HG03196 (cell line): ENCODE data around the gene ABCG2.
"Not testable (repeated sequence)": the region's sequence is repeated elsewhere in the genome, so short reads cannot be mapped to it uniquely, and the experiment has no call there.

ENCODE experiments used
- ATAC-seq: cut with Tn5 transposase; IDR thresholded peaks from one replicate; pipeline ENCODE4 v1.9.1; 2021; ENCODE audit not compliant: unreplicated experiment

The ABCG2 gene

GRCh38 chr4:88169298-88169697, 10.9 kb upstream of the ABCG2 start:
- no peak for ATAC-seq

DNA sequence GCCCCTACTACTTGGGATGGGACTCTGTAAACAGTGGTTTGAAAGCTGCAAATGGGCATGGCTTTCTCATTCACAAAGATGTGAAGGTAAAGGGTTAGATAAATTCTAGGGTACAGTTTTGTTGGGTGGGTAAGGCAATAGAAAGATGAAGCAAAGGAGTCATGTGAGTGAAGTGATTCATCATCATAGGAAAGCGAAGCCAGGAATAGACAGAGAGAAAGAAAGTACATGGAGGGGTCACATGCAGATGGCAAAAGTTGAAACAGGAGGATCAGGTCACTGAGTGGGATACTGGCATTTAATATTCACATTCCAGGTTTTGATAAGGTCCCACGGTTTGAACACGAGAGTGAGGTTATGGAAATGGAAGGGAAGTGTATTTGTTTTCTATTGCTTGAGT, 8.2 kb upstream of the ABCG2 start:
- no peak for ATAC-seq

DNA sequence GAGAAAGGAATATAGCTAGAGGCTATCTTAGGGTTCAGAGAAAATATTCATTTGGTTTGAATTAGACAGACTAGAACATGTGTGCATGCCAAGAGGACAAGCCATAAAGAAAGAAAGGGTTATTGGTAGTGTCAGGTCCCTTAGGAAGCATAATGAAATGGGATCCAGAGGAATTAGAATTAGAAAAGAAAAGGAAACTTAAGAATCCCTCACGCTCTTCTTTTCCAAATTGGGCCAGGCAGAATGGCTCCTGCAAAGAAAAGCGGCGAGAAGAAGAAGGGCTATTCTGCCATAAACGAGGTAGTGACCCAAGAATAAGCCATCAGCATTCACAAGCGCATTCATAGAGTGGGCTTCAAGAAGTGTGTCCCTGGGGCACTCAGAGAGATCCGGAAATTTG, 4.9 kb upstream of the ABCG2 start:
- no peak for ATAC-seq

DNA sequence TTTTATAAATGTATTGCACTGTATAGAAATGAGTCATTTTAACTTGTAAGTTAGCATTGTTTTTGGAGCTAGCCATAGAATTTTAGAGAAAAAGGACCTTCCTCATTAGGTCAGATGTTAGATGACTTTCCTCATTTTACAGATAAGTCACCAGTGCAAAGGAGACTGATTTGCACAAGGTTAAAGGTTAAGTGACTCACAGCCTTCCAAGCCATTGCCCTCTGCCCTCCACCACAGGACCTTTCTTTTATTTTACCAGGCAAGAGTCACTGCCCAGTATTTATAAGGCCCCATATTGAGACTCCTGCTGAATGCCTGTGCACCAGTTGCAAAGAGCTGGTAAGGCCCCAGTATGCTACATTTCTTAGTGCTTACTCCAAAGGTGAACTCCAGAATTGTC, 4.2 kb upstream of the ABCG2 start:
- ATAC-seq = no peak

GRCh38 chr4:88159229-88159725, 838 bp upstream of the ABCG2 start:
- no peak for ATAC-seq

GRCh38 chr4:88158038-88158488, 376 bp downstream of the ABCG2 start:
- no peak for ATAC-seq

- not testable (repeated sequence) for ATAC-seq
Measured at GRCh38 chr4:88152331-88152730, 6.1 kb downstream of the ABCG2 start.

GRCh38 chr4:88148560-88148959, 9.9 kb downstream of the ABCG2 start:
- ATAC-seq = no peak

DNA sequence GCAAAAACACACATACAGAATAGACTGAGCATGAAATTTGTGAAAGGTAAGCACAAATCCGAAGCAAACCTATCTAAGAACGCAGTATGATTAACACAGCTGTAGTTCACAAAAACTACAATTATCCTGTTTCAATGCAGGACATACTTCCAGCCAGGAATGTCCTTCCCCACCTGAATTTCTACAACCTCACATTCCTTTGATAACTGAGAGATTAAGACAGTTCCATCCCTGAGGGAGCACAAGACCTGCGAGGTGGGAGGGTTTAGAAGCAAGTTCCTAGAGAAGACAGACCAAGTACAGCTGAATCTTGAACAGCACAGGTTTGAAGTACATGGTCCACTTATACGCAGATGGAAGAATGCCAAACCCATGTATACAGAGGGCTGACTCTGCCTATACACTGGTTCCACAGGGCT, 10.6 kb downstream of the ABCG2 start:
- no peak for ATAC-seq

GRCh38 chr4:88146891-88147290, 11.5 kb downstream of the ABCG2 start:
- no peak for ATAC-seq

- ATAC-seq = no peak
Measured at GRCh38 chr4:88144866-88145300, 13.6 kb downstream of the ABCG2 start.

DNA sequence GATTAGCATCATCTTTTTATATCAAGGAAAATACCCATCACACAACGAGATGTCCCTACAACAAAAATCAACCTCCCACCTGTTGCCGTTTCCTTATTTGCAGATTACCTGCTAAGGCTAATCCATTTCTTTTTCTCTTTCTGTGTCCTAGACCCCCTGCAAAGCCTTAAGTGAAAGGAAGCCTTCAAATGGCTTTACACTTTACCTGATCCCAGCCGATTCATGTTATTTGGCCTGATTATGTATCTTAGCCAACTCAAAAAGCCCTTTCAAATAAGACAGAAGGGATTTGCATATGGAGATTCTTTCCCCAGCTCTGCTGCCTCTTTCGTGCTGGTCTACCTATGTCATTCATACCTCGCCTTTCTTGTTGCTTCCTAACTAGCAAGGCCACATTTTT, 14.4 kb downstream of the ABCG2 start:
- no peak for ATAC-seq

- no peak for ATAC-seq
Measured at GRCh38 chr4:88143504-88143903, 14.9 kb downstream of the ABCG2 start.

DNA sequence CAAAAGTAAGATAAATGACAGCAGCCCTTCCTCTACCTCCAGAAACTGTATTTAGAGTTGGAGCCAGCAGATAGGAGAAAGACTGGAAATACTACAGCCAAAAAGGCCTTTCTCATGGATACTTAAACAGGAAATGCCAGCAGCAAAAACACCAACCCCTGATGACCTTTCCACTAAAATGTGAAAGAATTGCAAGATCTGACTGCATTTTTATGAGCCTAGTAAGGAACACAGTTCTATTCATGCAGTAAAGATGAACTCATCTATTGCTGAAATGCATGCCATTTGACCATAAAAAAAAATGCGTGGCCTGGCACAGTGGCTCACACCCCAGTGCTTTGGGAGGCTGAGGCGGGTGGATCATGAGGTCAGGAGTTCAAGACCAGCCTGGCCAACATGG, 19.9 kb downstream of the ABCG2 start:
- no peak for ATAC-seq

- ATAC-seq = no peak
Measured at GRCh38 chr4:88137112-88137511, 21.3 kb downstream of the ABCG2 start.

- ATAC-seq = no peak
Measured at GRCh38 chr4:88136249-88136648, 22.2 kb downstream of the ABCG2 start.

DNA sequence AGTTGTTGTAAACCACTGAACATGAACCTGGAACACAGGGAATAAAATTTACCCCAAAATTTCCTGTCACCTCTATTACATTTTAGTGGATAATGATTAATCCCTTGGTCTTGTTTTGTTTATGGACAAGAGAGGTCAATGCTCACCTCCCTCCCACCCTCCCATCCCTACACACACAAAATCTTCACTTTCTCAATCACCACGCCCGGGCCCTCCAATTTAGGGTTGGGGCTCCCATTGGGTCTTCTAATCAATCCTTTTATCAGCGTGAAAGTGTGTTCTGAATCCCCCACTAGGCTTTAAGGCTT, 23.1 kb downstream of the ABCG2 start:
- no peak for ATAC-seq

GRCh38 chr4:88134536-88135355, 23.7 kb downstream of the ABCG2 start:
- ATAC-seq = no peak

- ATAC-seq = no peak
Measured at GRCh38 chr4:88134111-88134510, 24.3 kb downstream of the ABCG2 start.

DNA sequence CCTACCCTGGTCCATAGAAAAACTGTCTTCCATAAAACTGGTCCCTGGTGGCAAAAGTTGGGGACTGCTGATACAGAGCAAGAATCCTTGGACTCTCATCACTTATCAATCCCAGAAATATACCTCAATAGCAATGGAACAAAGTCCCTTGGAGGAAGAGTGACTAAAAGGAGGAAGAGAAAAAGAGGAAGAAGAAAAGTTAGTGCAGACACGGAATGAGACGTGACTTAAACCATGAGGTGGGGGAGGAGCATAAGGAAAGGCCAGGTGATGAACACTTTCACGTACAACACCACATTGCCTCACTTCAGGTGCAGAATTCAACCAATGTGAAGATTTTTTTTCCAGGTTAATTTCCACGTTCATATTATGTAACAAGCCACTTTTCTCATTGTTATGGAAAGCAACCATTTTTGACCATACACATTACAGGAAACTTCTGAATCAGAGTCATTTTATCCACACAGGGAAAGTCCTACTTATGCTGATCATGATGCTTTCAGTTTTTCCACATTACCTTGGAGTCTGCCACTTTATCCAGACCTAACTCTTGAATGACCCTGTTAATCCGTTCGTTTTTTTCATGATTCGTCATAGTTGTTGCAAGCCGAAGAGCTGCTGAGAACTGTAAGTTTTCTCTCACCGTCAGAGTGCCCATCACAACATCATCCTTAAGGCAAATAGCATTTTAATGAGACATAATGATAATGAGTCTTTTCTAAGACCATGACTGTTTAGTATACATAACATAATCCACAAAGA, 27.7 kb downstream of the ABCG2 start:
- no peak for ATAC-seq

- ATAC-seq = no peak
Measured at GRCh38 chr4:88130003-88130402, 28.4 kb downstream of the ABCG2 start.

GRCh38 chr4:88122260-88122659, 36.2 kb downstream of the ABCG2 start:
- ATAC-seq = not testable (repeated sequence)
